GM20431 (cell line): ENCODE measurements around the gene POGLUT2.

Experiments used
- in situ Hi-C: fragments of 300-500 bp; cut with MseI, MboI; formaldehyde crosslinking; loops from one replicate; pipeline ENCODE4 v1.15.0; 2020; ENCODE audit warnings: low sequenced_read_pairs; ENCODE audit not compliant: unreplicated experiment

Gene POGLUT2

GRCh38 chr13:102798581-102799425 is at the start of gene POGLUT2, which contains the start of gene BIVM:
TSS of gene POGLUT2 (minus strand) at chr13:102798976. CDS start at chr13:102798670, 306 bp downstream.
TSS of gene BIVM (plus strand) at chr13:102799119. CDS start at chr13:102807268, 8,149 bp downstream.
- in situ Hi-C loops = no loop called here

DNA sequence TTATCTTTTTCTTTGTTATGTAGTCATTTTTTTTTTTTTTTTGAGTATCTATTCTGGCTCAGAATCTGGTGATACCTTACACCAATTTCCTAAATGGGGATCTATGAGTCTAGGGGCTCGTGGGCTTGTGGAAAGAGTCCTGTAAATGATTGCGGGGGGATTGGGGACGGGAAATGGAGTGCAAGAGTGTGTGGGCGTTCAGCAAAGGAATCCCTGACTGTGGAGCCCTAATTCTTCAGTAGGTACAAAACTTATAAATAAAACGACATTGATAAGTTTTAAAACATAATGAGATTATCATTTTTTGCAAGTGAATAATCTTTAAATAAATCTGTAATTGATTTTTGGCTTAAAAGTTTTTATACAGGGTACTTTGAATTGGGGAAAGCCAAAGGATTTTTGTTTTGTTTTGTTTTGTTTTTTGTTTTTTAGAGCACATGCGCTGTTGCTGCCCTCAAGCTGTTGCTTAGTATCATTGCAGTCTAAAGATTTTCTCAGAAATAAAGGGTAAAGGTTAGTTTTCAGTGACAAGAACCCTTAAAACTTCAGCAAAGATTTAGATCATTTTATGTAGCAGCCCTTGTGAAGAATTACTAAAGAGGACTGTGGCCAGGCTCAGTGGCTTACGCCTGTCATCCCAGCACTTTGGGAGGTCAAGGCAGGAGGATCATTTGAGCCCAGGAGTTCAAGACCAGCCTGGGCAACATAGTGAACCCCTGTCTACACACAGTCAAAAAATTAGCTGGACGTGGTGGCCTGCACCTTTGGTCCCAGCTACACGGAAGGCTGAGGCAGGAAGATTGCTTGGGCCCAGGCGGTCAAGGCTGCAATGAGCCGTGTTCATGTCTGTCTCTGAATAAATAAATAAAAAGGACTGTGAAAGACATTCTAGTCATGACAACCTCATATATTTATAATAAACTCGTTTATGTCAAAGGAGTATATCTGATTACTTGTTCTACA is 48.8 kb upstream of the POGLUT2 start:
- in situ Hi-C loops = loop anchor here (10.0 kb wide), 1 partner anchor 263 kb away; no protein-coding TSS in a partner anchor

DNA sequence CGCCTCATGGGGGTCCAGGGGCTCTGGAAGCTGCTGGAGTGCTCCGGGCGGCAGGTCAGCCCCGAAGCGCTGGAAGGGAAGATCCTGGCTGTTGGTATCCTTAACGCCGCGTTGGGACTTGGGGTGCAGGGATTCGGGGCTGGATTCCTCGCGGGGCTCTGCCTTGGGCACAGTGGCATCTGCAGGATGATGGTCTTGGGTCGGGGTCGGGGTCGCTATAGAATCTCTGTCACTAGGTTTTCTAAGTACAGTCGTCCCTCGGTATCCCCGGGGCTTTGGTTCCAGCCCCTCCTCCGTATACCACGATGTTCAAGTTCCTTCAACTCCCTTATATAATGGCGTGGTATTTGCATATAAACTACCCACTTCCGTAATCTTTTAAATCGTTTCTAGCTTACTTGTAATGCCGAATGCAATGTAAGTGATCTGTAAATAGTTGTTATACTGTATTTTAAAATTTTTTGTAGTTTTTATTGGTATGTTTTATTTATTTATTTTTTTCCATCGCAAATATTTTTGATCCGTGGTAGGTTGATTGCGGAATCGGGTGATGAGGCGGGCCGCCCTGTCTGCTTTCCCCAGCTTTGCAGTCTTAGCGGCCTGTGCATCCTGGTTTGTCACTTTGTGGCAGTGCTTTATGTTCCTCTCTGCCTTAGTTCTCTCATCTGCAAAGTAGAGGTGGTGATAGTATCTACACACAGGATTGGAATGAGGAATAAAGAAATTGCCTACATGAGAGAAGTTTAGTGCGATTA is 47.7 kb upstream of the POGLUT2 start:
- in situ Hi-C loops = loop anchor here (10.0 kb wide), 1 partner anchor 262 kb away; no protein-coding TSS in a partner anchor

DNA sequence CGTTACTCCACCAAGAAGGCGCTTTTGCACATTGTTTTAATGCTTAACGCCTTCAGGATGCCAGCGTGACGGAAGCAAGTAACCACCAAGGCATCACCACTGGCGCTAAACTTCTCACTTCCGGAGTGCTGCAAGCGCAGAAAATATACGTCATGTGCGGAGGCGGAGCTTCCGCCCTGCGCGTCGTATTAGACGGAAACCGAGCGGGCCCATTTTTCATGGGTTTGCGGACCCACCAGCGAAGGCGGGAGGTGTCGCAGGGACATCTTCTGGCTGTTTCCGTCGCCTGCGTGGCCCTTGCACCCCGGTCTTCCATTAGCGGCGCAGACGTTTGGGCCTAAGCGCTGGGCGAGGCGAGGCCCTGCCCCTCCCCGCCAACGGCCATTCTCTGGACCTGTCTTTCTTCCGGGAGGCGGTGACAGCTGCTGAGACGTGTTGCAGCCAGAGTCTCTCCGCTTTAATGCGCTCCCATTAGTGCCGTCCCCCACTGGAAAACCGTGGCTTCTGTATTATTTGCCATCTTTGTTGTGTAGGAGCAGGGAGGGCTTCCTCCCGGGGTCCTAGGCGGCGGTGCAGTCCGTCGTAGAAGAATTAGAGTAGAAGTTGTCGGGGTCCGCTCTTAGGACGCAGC is 47.0 kb upstream of the POGLUT2 start, which contains the start of gene ERCC5:
ERCC5 (plus strand) TSS at position 403 of the 631 bp plus-strand sequence. CDS start 235 bp downstream, outside the sequence.
- in situ Hi-C loops = loop anchor here (10.0 kb wide), 1 partner anchor 261 kb away; no protein-coding TSS in a partner anchor

GRCh38 chr13:102845289-102845629 is 46.5 kb upstream of the POGLUT2 start:
- in situ Hi-C loops = loop anchor here (10.0 kb wide), 1 partner anchor 260 kb away; no protein-coding TSS in a partner anchor

DNA sequence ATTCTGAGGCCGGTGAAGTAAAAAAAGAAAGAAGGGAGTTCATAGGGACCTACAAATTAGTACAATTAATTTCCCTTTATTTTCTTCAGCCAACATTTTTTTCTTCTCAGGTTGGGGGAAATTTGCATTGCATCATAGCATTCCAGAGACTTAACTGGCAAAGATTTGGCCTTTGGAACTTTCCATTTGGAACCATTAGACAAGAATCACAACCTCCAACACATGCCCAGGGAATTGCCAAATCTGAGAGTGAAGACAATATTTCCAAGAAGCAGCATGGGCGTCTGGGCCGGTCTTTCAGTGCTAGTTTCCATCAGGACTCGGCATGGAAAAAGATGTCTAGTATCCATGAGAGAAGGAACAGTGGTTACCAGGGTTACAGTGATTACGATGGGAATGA is 40.7 kb upstream of the POGLUT2 start:
- in situ Hi-C loops = no loop called here

GRCh38 chr13:102838982-102839381 is 40.2 kb upstream of the POGLUT2 start:
- in situ Hi-C loops = no loop called here

DNA sequence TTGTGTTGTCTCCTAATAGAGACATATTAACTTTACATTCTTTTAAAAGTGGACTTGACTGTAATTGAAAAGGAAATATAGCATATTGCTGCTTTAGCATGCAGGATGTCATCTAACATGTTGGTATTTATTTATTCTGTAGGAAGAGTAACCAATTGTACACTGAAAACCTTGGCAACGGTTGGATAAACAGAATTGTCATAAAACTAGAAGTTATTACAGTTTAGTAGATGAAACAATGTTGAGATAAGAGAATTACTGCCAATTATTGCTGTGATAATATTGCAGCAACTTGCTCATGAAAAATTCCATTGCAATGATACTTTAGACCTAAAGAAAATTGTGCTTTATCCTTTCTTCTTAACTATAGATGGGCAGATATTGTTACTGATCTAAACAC is 39.5 kb upstream of the POGLUT2 start:
- in situ Hi-C loops = no loop called here

- in situ Hi-C loops = no loop called here
Observed at GRCh38 chr13:102836471-102836870, 37.7 kb upstream of the POGLUT2 start.

DNA sequence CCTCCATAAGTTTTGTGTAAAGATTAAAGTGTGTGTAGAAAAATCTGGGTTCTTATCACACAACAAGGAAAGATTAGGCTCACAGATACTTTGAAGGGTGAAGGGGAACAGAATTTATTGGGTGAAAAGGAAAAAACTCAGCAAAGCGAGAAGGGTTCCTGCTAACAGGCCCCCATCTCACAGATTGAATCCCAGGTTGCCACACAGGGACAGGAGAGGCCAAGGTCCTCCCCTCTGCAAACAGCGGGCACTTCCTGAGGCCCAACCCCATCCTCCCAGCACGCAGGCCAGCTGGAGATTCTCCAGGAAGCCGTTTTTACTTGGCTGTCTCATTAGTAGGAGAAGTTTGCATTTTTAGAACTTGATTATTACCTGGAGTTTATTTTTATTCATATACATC is 31.9 kb upstream of the POGLUT2 start:
- in situ Hi-C loops = no loop called here

- in situ Hi-C loops = no loop called here
Observed at GRCh38 chr13:102825921-102826706, 27.3 kb upstream of the POGLUT2 start.

DNA sequence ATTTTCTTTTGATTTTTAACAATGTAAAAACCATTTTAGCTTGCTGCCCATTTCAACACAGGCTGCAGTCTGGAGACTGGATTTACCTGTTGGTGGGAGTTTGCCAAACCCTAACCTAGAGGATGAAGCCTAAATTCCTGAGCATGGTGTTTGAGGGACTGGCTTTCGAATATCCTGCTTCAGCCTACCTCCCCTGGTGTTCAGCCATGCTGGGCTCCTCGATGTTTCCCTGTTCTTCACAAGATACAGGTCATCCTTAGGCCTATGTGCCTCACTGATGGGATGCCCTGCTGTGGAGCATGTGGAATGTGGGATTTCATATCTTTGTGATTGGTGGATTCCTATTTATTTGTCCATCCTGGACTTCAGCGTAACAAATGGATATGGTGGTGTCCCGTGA is 26.6 kb upstream of the POGLUT2 start:
- in situ Hi-C loops = no loop called here

GRCh38 chr13:102817907-102818306 is 19.1 kb upstream of the POGLUT2 start:
- in situ Hi-C loops = no loop called here

GRCh38 chr13:102817241-102817640 is 18.5 kb upstream of the POGLUT2 start:
- in situ Hi-C loops = no loop called here

- in situ Hi-C loops = no loop called here
Observed at GRCh38 chr13:102816708-102817107, 17.9 kb upstream of the POGLUT2 start.

DNA sequence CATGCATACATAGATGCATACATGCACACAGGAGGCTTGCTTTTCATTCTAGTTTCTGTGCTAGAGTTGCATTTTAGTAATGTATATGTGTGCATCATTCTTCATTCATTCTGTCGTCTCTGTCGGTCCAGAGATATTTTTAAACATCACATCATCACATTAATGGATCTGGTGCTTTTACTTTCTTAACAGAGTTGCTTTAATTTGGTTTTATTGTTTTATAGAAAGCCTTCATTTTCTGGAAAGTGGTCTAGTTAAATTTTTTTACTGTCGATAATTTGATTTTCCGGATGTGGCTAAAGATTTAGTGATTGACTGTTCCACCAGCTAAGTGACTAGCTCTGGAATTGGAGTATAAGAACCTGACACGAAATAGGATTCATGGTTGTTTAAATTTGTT is 17.0 kb upstream of the POGLUT2 start:
- in situ Hi-C loops = no loop called here

DNA sequence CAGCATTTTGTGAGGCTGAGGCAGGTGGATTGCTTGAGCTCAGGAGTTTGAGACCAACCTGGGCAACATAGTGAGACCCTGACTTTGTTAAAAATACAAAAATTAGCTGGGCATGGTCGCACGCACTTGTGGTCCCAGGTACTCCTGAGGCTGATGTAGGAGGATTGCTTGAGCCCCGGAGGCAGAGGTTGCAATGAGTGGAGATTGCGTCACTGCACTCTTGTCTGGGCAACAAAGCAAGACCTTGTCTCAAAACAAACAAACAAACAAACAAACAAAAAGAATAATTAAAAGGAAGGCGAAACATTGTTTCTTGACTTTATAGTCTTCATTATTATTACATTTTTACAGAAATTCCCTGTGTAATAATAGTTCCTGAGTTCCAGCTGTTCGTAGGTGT is 16.0 kb upstream of the POGLUT2 start:
- in situ Hi-C loops = no loop called here

- in situ Hi-C loops = no loop called here
Observed at GRCh38 chr13:102814025-102814607, 15.3 kb upstream of the POGLUT2 start.
